Activated T-cell treated with anti-CD3 and anti-CD28 coated beads for 1 hour (primary cell): ENCODE measurements around the gene FTO.
"Not testable (repeated sequence)": the region's sequence is repeated elsewhere in the genome, so short reads cannot be mapped to it uniquely, and the experiment has no call there.

Experiments
- DNase-seq: peaks from one replicate; pipeline ENCODE4 v3.0.0-alpha.2; 2020; ENCODE audit warnings: low read depth

FTO gene

DNA sequence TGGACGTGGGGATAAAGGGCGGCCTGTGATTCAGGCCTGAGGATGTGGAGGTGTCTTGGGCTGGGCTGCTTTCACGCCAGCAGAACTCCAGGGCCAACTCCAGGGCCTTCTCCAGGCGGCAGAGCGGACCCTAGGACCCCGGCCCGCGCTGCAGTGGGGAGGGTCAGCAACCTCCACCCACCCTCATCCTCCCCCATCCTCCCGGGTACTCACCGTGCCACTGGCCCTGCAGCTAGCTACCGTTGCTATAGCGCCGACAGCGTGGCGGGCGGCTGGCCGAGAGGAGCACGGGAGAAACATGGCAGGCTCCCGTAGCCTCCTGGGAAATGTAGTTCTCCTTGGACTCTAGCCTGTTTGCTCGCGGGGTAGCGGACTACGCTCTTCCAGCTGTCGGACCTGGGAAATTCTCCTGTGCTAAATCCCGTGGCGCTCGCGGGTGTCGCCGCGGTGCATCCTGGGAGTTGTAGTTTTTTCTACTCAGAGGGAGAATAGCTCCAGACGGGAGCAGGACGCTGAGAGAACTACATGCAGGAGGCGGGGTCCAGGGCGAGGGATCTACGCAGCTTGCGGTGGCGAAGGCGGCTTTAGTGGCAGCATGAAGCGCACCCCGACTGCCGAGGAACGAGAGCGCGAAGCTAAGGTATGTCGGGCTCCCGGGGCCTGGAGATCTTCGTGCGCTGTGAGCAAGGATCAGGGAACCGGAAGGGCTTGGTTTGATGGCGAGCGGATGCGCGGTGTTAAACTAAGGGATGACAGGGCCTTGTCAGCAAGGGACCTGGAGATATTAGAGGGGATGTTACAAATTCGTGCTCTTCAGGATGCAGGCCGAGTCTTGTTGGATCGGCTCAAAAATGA, at the start of gene FTO, which contains the start of gene RPGRIP1L:
Gene FTO, plus strand, starts transcription at position 567 of the 855 bp plus-strand sequence.
Gene RPGRIP1L, minus strand, starts transcription at position 270 of the 855 bp plus-strand sequence. CDS start 3,136 bp downstream, outside the sequence.
- DNase-seq, result peak; percentile 96

DNA sequence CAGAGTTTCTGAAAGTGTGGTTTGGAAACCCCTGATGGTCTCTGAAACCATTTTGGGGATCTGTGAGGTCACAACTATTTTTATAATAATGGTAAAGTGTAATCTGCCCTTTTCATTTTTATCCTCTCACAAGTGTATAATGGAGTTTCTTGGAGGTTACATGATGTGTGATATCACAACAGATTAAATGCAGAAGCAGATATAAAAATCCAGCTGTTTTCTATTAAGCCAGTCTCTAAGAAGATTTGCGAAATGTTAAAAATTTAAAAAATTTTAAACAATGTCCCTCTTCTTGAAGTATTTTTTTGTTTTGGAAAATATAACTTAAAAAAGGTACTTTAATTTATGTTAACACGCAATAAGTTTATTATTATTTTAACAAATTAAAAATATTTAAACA, 49.0 kb upstream of the FTO start:
- no peak for DNase-seq

DNA sequence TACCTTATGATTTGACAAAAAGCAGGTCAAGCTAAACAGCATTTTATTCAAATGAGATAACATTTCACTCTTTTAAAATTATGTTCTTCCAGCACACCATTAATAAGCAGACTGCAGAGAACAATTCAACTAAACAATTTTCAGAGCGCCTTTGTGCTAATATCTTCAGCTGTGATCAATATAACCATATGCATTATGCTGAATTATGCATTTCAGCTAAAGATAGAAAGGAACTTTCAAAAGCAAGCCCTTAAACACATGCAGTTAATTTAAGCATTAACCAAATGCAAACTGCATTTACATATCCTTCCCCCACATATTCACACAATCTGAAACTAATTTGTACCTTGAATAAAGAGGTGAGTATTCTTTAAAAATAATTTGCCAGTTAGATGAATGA, 41.9 kb upstream of the FTO start:
- DNase-seq, result no peak

DNA sequence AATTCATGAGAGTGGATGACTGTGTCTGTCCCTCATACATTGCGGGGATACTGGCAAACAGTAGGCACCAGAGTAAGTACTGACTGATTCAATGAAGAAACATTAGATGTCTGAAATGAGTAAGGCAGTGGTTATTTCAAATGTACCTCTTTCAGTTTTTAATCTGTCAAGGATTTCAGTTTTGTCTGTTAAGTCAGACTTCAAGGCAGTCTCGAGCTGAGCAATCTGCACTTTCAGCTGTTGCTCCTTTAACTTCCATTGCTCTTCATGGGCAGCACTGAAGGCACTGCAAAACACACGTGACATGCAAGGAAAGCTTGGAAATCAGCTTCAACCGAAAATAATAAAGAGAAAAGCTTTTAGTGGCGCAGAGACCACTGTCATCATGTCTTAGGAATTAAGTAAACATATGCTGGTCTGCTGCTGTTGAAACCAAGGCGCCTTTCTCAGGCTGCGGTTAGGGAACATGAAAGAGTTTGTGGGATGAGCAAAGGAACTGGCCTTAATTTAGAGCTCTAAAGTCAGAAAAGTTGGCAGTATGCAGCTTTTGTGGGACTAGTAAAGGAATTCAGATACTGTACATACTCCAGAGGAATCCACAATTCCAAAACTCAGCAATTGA, 39.1 kb upstream of the FTO start:
- DNase-seq, result no peak

DNA sequence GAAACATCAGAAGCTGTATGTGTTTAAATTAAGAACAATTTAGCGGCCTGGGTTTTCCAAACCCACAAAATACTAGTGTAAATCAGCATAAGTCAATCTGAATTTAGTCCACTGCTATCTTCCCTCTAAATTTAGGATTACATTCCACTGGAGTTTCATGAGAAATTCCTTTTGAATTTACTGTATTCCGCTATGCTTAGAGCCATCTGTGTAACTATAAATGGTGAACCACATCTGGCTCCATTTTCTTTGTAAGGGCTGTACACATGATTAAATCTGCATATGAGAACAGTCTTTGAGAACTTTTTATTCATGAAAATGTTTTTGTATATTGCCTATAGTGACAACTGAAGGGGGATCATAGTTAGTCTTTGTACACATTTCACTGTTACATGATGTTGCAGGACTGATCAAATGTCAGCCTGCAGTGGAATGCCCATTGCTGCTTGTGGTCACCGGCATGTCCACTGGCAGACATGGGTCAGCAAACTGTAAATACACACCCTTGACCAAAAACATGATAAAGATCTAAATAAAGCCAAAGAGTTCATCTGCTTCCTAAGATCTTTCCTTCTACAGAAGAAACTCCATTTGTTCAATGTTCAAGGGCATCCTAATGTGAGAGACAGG, 37.1 kb upstream of the FTO start:
- DNase-seq, result no peak

DNA sequence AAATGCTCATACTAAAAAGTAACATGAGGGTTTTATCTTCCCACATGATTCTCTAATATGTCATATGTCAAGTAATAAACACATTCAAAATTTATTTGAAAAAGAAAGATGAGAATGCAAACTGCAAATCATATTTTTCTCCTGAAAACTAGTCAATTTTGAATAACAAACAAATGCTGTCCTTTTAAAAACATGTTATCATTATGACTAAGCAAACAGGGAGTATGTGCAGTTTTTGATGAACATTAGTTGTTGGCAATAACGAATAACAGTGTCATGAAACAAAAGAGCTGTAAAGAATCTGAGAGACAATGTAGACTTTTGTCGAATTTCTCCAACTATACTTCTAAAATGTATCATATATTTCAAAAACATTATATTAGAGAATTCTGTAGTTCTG, 35.1 kb upstream of the FTO start:
- no peak for DNase-seq

DNA sequence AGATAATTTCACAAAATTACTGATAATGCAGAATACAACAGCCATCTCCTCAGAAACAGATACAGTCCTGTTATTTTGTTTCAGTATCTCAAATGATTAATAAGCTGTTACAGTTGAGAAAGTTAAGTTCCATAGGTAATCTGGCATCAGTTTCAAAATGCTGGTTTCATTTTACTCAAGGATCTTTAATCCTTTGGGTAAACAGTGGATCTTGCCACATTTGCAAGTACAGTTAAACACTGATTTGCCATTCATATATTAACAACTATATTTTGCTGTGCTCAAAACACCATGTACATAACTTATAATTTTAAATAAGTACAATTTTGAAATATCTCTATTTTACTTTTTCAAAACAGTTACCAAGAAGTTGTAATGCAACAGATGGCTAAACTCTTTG, 31.5 kb upstream of the FTO start:
- DNase-seq, result no peak

DNA sequence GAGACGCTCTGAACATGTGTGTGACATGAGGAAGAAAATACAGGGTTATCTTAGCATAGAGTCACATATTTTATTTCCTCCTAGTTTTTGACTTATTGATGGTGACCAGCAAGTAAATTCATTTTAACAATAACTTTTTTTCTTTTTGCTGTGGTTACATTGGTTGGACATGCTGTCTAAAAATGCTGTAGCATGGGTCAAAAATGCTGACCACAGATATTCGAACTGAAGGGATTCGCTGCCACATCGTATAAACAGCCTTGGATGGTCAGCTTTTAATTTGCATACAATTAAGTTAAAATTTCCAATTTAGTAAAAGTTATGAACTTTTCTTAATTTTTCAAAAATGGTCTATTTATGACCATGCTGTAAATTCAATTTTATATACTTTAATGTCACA, 30.8 kb upstream of the FTO start:
- DNase-seq, result no peak

DNA sequence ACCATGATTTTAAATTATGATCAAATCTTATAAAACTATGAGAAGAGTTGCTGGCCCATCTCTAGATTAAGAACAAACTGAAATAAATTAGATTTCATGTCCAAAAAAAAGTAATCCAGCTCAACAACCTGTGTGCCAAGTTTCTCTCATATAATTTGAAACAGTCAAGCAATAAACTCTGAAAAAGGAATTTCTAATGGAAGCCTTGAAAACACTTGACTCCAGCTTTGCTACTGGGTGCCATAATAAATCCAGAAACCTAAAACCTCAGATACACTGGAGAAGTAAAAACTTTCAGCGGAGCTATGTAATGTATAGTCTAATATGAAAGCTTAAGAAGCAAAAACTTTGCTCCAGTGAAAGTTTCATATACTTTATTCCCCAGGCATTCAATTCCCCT, 25.8 kb upstream of the FTO start:
- no peak for DNase-seq

DNA sequence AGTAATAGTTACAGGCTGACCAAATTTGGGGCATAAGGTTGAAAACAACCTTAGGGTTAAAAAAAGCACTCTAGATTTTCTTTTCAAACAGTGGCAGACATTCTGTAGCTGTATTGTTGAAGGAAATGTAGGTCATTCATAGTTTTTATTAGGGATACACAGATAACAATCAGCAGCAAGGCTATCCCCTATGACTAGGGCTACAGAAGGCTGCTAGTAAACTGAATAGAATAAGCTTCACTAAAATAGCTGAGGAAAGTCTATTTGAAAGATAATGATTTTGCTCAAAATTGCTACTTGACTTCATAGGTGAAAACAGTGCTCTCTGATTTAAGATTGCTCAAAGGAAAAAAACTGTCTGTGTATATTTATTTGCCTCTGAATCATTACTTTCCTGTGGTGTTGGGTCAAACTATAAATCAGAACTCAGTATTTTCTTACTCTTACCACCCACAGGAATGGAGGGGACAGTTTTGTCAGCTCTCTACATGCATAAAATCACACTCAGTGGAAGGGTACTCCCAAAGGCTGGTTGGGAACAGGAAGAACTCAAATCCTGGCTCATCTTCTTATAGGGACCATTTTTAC, 25.1 kb upstream of the FTO start:
- DNase-seq, result no peak

DNA sequence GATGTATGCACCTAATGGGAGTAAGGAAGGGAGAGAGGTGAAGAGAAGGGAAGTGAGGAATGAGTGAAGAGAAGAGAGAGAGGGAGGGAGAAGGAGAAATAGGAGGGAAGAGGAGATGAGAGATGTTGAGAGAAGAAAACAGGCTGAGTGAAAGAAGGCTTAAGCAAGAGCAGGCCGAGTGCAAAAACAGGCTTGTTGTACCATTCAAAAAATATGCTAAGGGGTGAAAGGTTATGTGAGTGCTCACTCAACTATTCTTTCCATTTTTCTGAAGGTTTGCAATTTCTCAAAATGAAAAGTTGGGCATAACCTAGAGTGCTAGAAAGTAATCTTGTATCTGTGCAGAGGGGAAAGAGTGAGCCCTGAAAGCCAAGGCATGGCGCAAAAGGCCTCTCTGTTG, 23.2 kb upstream of the FTO start:
- no peak for DNase-seq

DNA sequence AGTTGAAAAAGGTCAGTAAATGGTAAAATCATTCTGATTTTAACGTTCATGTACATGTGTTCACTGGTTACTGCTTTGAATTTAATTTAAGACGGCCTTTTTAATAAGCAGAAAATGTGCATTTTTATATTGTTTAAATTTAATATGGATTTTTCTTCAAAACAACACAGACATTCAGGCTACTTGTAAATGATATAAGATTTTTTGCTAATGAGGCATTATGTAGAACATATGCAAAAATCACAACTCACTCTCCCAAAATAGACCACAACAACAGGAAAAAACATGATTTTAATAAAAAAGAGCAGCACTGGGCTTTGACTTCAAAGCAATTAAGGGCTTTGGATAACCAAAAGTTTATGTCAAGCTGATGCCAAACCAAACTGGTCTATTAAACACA, 22.6 kb upstream of the FTO start:
- DNase-seq, result no peak

DNA sequence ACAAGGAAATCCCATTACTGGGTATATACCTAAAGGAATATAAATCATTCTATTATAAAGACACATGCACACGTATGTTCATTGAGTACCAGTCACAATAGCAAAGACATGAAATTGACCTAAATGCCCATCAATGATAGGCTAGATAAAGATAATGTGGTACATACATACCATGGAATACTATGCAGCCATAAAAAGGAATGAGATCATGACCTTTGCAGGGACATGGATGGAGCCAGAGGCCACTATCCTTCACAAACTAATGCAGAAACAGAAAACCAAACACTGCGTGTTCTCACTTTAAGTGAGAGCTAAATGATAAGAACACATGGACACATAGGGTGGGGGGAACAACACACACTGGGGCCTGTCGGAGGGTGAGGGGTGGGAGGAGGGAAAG, 18.6 kb upstream of the FTO start:
- DNase-seq, result not testable (repeated sequence)

DNA sequence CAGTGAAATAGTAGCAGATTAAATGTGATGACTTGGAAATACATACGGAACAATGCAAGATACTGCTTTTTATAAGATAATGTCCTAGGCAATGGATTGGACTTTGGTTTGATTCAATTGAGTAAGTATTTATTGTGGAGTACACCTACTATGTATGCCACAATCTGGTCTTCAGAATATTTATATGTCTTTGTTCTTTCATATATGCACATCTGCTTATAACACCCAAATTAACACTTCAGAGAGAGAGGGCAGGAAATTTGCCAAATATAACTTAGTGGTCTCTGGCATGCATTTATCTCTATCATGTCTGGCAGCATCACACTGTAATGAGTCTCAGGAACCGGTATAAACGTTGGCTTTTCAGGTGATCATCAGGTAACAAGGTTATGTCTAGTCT, 17.2 kb upstream of the FTO start:
- DNase-seq, result no peak

DNA sequence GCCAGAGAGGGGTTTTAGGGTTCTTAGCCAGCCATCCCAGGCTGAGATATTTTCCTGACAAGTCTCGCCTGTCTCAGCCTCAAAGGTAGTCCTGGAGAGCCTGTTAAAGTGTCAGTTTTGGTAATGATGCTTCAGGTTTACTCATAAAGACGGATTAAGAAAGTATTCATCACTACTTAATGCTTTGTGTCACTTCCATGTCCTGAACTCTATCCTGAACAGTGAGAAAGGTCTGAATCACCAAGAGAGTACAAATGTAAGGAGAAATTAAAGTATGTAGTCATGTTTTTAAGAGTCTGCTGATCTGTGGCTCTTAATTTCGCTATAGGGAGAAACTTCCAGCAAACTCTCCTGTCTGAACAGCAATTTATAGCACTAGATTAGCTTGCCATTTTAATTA, 14.3 kb upstream of the FTO start:
- no peak for DNase-seq

DNA sequence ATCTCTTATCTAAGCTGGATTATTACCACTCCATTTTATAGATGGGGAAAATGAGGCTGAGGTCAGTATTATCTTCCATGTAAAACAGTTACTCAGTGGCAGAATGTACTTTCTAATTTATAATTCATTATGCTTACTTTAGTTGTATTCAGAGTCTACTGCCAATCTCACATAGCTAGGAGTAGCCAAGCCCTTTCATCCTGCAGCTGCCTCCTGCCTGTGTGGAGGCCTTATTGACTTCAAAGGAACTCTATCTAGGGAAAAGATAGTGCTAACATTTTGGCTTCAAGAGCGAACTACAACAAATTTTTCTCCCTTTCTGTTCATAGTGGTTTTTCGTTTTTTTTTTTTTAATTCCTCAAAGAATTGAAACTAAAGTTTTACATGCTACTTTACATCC, 13.2 kb upstream of the FTO start:
- DNase-seq, result no peak

DNA sequence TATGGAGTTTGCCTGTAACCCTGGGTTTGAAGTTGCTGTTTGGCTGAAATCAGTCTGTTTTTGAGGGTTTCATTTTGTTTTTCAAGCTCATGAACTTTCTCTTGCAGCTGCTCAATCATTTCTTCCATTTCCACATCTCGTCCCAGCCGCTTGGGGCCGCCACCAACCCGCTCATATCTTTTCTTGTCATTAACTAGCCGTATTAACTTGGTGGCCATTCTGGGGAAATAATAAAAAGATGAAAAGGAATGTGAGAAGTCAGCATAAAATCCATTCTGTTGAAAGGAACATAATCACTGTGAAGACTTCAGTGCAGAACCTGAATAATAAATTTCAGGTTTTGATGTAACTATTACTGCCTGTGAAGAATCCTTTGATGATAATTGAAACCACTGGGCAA, 11.8 kb upstream of the FTO start:
- DNase-seq, result no peak

DNA sequence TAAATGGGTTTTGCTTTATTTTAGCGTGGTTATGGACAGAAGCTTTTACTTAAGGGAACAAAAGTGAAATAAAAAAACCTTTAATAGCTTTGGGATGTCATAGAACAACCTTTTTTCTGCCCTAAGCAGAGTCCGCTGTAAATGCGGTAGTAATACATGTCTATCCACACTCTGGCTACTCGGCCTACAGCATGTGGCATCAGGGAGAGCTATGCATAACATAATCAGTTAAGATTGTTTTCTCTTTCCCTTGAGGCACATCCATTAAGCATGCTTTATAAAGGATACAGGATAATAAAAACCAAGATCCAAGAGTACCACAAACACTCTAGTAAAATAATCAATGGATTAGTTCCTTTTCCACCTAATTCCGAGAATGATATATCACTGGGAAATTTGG, 10.6 kb upstream of the FTO start:
- no peak for DNase-seq

DNA sequence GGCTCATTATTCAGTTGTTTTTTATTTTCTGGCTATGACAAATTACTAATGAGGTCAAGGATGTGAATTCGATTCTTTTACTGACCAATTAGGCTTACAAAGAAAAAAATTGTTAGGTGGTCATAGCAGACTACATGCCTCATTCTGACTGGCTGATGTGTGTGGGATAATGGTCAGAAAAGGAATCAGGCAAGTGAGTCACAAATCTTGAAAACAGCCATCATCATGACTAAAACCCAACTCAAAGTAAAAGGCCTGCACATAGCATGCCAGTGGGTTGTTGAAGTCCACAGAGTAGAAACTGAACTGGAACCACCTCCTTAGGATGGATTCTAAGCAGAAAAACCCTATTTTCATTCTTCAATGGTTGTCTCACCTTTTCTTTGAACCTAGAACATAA, 8.9 kb upstream of the FTO start:
- DNase-seq, result no peak

DNA sequence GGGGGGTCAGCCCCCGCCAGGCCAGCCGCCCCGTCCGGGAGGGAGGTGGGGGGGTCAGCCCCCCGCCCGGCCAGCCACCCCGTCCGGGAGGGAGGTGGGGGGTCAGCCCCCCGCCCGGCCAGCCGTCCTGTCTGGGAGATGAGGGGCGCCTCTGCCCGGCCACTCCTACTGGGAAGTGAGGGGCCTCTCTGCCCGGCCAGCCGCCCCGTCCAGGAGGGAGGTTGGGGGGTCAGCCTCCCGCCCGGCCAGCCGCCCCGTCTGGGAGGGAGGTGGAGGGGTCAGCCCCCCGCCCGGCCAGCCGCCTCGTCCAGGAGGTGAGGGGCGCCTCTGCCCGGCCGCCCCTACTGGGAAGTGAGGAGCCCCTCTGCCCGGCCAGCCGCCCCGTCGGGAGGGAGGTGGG, 5.7 kb upstream of the FTO start:
- DNase-seq, result not testable (repeated sequence)

DNA sequence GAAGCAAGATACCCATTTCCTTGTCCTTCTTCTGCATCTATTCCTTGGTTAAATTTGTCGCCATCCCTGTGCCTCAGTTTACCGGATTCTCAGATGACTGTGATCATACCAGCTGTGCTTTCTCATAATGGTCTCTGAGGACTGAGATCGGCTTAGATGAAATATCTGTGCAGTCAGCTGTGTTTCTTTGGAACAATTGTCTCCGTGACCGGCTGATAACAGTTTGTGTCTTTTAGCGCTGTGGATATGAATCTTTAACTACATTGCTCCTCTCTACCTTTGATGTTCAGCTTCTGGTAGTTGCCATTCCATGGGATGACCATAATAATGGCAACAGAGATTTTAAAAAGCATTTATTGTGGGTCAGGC, 473 bp downstream of the FTO start:
- DNase-seq, result no peak

DNA sequence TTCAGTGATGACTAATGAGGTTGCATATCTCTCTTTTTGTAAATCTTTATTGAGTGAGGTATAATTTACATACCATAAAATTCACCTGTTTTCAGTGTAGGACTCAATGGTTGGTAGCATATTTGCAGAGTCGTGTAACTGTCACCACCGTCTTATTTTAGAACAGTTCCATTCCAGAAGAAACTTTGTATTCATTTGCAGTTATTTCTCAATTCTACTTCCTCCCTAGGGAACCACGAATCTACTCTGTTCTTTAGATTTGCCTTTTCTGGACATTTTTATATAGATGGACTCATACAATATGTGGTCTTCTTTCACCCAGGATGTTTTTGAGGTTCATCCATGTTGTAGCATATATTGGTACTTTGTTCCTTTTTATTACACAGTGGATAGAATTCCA, 3.7 kb downstream of the FTO start:
- no peak for DNase-seq

DNA sequence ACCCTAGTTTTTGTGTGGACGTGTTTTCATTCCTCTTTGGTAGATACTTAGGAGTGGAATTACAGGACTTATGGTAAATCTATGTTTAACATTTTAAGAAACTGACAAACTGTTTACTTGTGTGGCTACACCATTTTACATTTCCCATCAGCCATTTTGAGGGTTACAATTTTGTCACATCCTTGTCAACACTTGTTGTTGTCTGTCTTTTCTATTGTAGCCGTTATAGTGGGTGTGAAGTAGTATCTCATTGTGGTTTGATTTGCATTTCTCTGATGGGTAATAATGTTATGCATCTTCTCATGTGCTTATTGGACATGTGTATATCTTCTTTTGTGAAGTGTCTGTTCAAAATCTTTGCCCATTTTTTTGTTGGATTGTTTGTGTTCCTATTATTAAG, 4.5 kb downstream of the FTO start:
- DNase-seq, result no peak
